CD4-positive, alpha-beta T cell treated with Interleukin-2 at 100 ng/mL for 4 hours (primary cell): ENCODE data around the gene PPARA.
A peak's percentile ranks its signal among the peaks of the same experiment; 100 is the strongest.

ENCODE experiments used
- DNase-seq: peaks from one replicate; pipeline ENCODE4 v3.0.0-alpha.2; 2020; ENCODE audit warnings: low spot score

Gene PPARA

GRCh38 chr22:46145361-46145851 lies 4.9 kb upstream of the PPARA start:
- no peak for DNase-seq

GRCh38 chr22:46145896-46146295 lies 4.4 kb upstream of the PPARA start:
- no peak for DNase-seq

DNA sequence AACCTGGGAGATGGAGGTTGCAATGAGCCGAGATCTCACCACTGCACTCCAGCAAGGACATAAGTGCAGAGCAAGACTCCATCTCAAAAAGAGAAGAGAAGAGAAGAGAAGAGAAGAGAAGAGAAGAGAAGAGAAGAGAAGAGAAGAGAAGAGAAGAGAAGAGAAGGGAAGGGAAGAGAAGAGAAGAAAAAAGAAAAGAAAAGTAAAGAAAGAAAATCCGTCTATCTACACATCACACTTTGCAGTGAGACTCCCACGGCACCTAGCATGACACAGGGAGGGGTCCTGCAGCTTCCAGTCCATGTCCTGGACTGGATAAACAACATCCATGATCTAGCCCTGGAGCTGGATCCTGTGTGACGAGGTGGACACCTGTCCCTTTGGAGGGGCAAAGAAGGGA lies 4.0 kb upstream of the PPARA start:
- DNase-seq, result no peak

DNA sequence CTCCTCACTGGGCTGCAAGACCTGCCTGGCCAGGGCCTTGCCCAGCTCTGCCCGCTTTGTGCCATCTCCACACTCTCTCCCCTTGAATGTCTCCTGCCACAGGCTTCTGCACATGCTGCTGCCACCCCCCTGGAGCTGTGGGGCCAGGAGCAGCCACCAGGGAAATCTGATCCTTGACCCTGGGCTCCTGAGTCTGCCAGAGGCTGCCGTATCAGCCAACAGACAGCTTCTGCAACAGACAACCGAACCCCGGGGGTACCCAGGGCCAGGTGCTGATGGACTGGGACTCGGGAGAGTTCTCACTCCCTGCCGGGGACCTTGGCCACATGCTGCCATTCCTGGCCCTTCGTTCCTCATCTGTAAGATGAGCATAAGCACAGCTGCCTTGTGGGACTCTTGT lies 3.3 kb upstream of the PPARA start:
- DNase-seq, result no peak

GRCh38 chr22:46147471-46148267 lies 2.7 kb upstream of the PPARA start:
- DNase-seq, result no peak

DNA sequence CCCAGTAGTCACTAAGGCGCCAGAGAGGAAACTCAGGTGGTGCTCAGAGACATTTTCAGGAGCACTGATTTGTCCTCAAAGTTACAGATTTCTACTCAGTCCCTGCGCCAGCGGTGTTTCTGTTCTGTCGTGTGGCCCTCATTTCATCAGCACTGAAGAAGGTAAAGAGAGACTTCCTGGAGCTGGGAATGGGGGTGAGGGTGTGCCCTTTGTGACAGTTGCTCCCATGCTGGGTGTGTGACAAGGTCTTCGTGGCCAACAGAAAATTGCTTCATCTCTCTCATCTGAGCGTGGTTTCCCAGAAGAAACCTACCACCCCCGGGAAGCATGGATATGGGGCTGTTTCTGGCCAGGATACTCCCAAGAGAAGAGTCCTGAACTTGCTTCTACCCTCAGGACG lies 2.0 kb upstream of the PPARA start:
- DNase-seq, result no peak

- DNase-seq, result no peak
Measured at GRCh38 chr22:46148816-46149511, 1.4 kb upstream of the PPARA start.

GRCh38 chr22:46149512-46150033 lies 753 bp upstream of the PPARA start:
- DNase-seq, result peak; percentile 24

- DNase-seq, result peak; percentile 50
Measured at GRCh38 chr22:46150655-46151477, 540 bp downstream of the PPARA start.

- no peak for DNase-seq
Measured at GRCh38 chr22:46153930-46154329, 3.6 kb downstream of the PPARA start.

- DNase-seq, result no peak
Measured at GRCh38 chr22:46156031-46156430, 5.7 kb downstream of the PPARA start.

- no peak for DNase-seq
Measured at GRCh38 chr22:46158283-46158682, 8.0 kb downstream of the PPARA start.

- no peak for DNase-seq
Measured at GRCh38 chr22:46159212-46159611, 8.9 kb downstream of the PPARA start.

DNA sequence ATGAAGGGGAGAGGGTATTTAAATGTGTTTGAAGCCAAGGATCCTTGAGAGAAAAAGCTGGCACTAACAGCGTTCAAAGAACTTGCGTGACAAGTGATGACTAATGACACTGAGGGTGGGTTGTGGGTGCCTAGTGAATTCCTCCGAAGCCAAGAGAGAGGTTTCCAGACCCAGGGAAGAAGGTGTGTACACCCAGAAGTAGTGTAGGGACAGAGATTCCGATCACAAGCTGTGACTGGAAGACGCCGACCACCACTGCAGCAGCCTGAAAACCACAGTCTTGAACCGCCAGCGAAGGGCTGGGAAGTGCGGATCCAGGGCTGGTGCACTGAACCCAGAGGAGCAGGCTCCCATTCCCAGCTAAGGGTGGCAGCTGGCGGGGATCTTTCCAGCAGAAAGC lies 9.5 kb downstream of the PPARA start:
- DNase-seq, result no peak

DNA sequence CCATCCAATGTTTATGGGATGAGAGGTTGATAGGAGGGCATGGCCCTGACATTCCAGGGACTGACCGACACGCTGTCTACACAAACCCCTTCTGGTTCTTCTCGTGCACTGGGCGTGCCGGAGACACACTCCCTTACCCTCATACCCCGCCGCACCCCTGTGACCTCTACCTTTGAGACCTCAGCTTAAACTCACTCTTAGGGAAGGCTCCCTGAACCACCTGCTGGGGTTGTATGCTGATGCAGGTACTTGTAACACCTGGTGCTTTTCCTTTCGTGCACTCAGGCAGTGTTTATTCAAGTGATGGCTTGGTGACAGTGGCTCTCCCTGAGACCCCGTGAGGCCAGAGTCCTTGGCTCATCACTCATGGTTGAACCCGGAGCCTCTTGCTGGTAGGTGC lies 12.0 kb downstream of the PPARA start:
- no peak for DNase-seq

GRCh38 chr22:46162771-46163556 lies 12.6 kb downstream of the PPARA start:
- no peak for DNase-seq

GRCh38 chr22:46163557-46163888 lies 13.2 kb downstream of the PPARA start:
- no peak for DNase-seq

DNA sequence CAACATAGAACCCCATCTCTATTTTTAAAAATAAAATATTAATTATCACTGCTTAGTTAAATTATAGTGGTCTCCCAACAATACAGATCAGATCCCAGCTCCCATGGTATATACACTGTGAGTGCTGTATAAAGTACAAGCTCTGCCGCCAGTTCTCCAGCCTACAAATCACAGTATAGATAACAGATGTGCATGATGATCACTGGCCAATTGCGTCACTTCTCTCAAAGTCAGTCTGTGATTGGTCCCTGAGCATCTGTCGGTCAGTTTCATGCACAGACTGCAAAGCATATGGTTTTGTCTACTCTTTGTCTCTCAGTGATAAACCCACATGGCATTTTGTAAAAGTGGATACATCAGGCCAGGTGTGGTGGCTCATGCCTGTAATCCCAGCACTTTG lies 15.7 kb downstream of the PPARA start:
- DNase-seq, result no peak

DNA sequence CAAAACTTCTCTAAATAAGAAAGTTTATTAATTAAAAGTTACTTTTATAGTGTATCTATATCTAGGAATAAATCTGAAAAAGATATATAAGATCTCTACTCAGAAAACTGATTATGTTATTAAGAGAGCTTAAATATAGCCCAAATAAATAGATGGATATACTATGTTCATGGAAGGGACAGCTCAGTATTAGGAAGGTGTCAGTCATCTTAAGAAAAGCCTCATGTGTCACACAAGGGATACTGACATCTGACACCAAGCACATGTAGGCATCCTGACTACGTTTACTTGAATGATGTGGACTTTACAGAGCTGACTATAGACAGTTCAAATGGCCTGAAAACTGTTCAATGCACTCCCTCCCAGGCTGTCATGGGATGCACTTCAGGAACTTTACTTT lies 19.3 kb downstream of the PPARA start:
- no peak for DNase-seq

DNA sequence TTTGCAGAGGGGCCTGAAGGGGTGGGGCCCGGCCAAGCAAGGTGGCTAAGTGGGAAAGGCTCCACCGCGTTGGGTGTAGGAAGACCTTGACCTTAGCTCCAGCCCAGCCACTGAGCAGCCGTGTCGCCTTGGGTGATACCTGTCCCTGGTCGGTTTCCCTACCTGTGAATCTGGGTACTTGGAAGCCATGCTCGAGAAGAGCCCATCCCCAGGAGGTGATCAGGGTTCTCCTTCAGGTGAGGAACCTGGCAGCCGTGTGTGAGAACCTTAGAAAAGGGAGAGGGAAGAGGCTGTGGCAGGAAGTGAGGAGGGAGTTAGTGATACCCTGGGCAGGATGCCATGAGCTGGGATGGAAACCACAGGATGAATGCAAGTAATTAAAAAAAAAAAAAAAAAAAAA lies 21.6 kb downstream of the PPARA start:
- no peak for DNase-seq

GRCh38 chr22:46172522-46173110 lies 22.3 kb downstream of the PPARA start:
- no peak for DNase-seq
